Lower lobe of right lung (tissue), 2 donors: Measurements from ENCODE around the gene COLEC12. TPM values are rescaled to one million over a fixed set of nuclear protein-coding genes. Genes with fewer than 3 reads are reported as not detected.

Experiments used
- ATAC-seq, 2 donors: fragments of 200-7000 bp; cut with Tn5 transposase; one replicate each; pipeline ENCODE4 v1.9.1; 2020 to 2022; ENCODE audit warnings: mild to moderate bottlenecking in 2 of 2, moderate library complexity in 2 of 2
- DNase-seq: peaks from one replicate; pipeline ENCODE4 v3.0.0-alpha.2; 2020
- H3K27ac ChIP-seq: fragments of 200-600 bp; one replicate; pipeline ENCODE4 v1.8.0; 2022
- H3K27me3 ChIP-seq: fragments of 200-600 bp; one replicate; pipeline ENCODE4 v1.8.0; 2022; ENCODE audit warnings: low read depth
- H3K36me3 ChIP-seq: fragments of 200-600 bp; one replicate; pipeline ENCODE4 v1.8.0; 2022; ENCODE audit warnings: mild to moderate bottlenecking
- H3K4me1 ChIP-seq: fragments of 200-600 bp; one replicate; pipeline ENCODE4 v1.8.0; 2022
- H3K4me3 ChIP-seq: fragments of 200-600 bp; one replicate; pipeline ENCODE4 v1.8.0; 2022; ENCODE audit warnings: mild to moderate bottlenecking
- H3K9me3 ChIP-seq: fragments of 200-600 bp; one replicate; pipeline ENCODE4 v1.8.0; 2022
- CTCF ChIP-seq: fragments of 200-600 bp; IDR thresholded peaks from one replicate; pipeline ENCODE4 v1.8.0; 2022; ENCODE audit warnings: antibody characterized with exemption, mild to moderate bottlenecking
- intact Hi-C: fragments of 100-400 bp; cut with DNase I; formaldehyde crosslinking; loops from one replicate; pipeline ENCODE4 v1.11.0; 2022
- total RNA-seq: library from RNA; stranded (reverse); fragmentation: NEBNext Ultra II Directional; extraction: Animal tissue kit (Norgen Biotek cat#: 25700); gene quantifications from one replicate; pipeline ENCODE4 v1.2.1, GENCODE V29; 2021
- donor health status: DM: no; HTN: yes; CAD: no; lungs with severe emphysema.

The COLEC12 gene
- total RNA-seq, 1 donor from 2014 or later = 79.2 TPM

DNA sequence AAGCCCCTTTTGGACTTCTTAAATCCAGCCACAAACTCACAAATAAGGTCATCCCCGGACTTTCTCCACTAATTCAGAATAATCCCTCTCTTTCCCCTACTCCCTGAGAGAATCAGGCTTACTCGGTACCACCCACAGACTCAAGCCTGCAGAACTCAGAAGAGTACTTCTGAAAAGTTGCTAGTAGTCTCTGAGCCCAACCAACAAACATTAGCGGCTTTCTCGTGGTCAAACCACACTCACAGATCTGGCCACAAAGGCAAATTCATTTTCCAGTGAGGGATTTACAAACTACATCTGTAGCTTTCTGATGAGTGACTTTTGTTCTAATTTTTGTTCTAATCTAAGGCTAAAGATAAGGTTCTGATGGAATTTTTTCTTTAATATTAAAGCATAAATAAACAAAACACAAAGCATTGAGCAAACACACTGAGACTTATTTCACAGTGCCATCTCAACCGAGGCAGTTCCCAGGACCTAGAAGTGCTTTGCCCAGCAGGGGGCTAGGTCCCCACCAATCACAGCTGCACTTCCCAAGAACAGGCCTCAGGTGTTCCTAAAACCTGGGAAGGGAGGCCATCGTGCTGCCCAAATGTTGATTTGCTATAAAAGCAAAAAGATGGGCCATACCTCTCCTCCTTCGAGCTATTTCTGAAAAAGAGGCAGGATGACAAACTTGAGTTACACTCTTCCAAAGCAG is 110.7 kb downstream of the COLEC12 start:
- H3K9me3 ChIP-seq = no peaks in the 10 kb centered on the region
- ATAC-seq (no peak), DNase-seq (no peak)
- no peak overlapping the region for H3K27ac ChIP-seq
- no peak overlapping the region for H3K4me3 ChIP-seq
- intact Hi-C loops = no loop called here
- peaks cover 22% of the 10 kb centered on the region for H3K4me1 ChIP-seq
- H3K27me3 ChIP-seq = no peaks in the 10 kb centered on the region
- no peak for TF ChIP-seq CTCF
- no peaks in the 10 kb centered on the region for H3K36me3 ChIP-seq

DNA sequence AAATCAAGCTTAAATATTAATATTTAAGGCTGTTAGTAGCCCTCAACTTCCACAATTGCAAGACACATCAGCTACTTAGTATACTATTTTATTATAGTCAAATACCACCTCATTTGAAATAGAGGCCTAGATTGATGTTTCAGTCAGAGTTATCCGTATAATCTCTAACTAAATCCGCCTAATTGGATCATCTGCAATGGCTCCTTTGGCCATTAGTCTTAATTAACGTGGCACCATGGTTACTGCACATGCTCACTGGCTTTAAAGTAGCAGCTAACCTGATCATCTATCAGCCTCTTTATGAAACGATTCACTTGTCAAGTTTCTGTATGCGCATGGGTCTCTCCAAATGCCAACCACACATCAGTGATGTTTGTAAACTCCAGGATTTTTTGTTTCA is 112.3 kb downstream of the COLEC12 start:
- Histone ChIP-seq H3K36me3 (no peaks in the 10 kb centered on the region), H3K4me1 (peaks cover 16% of the 10 kb centered on the region), H3K9me3 (no peaks in the 10 kb centered on the region), H3K27ac (no peak overlapping the region), H3K4me3 (no peak overlapping the region), H3K27me3 (no peaks in the 10 kb centered on the region)
- intact Hi-C loops = no loop called here
- TF ChIP-seq CTCF = no peak
- no peak for DNase-seq
- no peak for ATAC-seq

DNA sequence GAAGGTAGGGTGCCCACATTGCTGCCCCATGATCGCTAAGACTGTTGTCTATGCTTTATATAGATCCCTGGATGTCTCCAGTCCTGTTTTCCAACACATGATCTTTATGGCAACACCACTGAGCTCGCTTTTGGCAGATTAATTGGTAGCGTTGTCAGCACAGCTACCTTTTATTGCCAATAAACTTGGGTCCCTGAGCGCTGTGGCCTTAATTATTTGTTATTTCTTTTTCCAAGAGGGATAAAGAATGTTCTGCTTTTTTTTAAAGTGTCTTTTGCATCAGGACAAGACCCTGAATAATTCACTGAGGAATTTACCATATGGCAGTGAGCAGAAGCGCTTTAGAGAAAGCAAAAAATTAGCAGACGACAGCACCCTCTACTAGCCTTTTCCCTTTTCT is 113.5 kb downstream of the COLEC12 start:
- no peaks in the 10 kb centered on the region for H3K27me3 ChIP-seq
- intact Hi-C loops = no loop called here
- no peak for ATAC-seq

DNA sequence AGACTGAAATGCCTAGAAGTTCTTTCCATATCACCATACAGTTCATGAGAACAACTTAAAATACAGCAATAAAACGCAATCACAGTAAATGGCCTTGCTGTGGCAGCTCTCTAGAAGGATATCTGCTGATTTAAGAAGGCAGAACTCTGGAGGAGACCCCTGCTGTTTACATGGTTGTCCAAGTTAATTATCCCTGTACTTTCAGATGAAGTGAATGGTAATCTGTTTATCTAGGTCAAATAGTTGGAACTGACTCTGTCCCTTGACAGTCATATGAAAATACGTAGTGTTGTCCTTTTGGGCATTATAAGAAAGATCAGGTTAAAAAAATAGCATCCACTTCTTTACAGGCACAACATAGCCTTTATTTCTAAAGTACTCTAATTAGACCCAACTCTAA is 115.6 kb downstream of the COLEC12 start:
- H3K4me1 ChIP-seq = peaks cover 6% of the 10 kb centered on the region
- TF ChIP-seq CTCF = no peak
- DNase-seq (no peak), ATAC-seq (no peak)
- no peak overlapping the region for H3K4me3 ChIP-seq
- no peaks in the 10 kb centered on the region for H3K36me3 ChIP-seq
- no peaks in the 10 kb centered on the region for H3K27me3 ChIP-seq
- H3K9me3 ChIP-seq = no peaks in the 10 kb centered on the region
- intact Hi-C loops = no loop called here
- H3K27ac ChIP-seq = no peak overlapping the region

More for the DNA sequence above, 113.5 kb downstream of the COLEC12 start:
- no peak overlapping the region for H3K27ac ChIP-seq
- no peak overlapping the region for H3K4me3 ChIP-seq
- DNase-seq = no peak
- H3K36me3 ChIP-seq = no peaks in the 10 kb centered on the region
- H3K4me1 ChIP-seq = peaks cover 12% of the 10 kb centered on the region
- TF ChIP-seq CTCF = no peak
- H3K9me3 ChIP-seq = no peaks in the 10 kb centered on the region

- no peak for DNase-seq
- no peaks in the 10 kb centered on the region for H3K9me3 ChIP-seq
- peaks cover 18% of the 10 kb centered on the region for H3K4me1 ChIP-seq
- H3K27ac ChIP-seq = no peak overlapping the region
- no peaks in the 10 kb centered on the region for H3K27me3 ChIP-seq
- no peak for ATAC-seq
- no peak for TF ChIP-seq CTCF
- intact Hi-C loops = no loop called here
- H3K4me3 ChIP-seq = no peak overlapping the region
- no peaks in the 10 kb centered on the region for H3K36me3 ChIP-seq
Measured at GRCh38 chr18:383135-383534, 117.4 kb downstream of the COLEC12 start.
